HS-5 (cell line): ENCODE data around the gene SACS.
A peak's percentile ranks its signal among the peaks of the same experiment; 100 is the strongest.

Source experiments
- DNase-seq: peaks from one replicate; pipeline ENCODE4 v3.0.0-alpha.2; 2012; ENCODE audit warnings: low read depth

Gene SACS

DNA sequence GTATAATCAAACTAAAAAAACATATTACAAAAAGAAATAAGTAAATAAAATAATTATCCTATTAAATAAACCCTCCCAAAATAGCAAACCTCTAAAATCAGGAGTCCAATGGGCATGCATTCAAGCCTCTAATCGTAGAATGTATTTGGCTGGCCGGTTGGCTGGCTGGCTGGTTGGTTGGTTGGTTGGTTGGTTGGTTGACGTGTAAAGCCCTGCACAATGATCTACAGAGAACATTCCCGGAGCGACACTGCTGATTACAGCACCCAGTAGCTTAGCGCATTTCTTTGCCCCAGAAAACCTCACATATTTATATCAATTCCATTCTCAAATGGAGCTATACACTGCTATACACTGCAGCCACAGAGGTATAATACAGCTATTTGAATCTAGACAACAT, 65.6 kb downstream of the SACS start:
- no peak for DNase-seq

DNA sequence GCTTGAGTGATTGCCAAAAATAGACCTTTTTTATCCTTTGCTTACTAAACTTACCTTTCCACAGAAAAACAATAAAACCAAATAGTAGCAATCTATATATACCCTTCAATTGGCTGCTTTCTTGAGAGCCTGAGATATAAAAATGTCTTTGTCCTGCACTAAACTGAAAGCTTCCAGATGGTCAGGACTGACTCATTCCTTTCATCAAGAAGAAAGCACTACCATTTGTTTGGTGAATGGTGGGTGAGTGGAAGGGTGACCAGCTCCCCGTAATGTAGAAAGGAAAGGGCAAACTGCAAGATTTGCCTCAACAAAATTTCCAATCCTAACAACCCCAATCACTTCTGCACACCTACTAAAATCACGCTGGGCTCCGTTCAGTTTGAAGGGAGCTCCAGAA, 67.8 kb downstream of the SACS start:
- no peak for DNase-seq

DNA sequence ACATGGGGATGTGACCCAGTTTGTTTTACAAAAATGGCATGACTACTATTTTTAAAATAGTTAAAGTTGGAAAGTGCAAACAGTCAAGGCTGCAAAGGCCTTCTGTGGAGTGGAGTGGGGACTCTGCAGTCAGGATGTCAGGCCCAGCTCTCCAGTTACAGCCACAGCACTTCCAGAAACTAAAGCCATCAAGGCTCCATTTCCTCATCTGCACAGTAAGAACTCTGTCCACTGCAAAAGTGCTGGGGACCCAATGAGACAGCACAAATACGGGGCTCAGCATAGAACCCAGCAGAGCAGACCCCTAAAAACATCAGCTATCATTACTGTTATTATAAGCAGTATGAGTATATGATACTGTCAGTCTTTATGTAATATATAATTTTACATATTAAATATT, 73.6 kb downstream of the SACS start:
- no peak for DNase-seq

- DNase-seq, result no peak
Measured at GRCh38 chr13:23357349-23357748, 76.2 kb downstream of the SACS start.

DNA sequence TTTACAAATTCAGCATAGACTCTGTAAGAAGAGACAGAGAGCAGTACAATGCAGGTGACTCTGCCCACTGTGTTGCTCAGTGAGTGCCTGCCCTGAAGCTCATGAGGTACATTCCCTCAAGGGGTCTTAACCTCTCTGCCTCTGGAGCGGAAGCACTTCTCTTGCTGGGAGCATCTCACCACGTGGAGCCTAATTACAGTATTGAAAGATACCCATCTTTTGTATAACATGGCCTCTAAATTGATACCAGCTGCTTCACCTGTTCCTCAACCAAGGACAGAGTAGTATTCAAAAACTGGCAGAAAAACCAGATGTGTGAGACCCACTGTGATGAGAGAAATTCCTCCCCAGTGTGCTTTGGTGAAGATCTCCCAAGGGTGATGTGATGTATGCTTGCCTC, 77.1 kb downstream of the SACS start:
- DNase-seq, result no peak

GRCh38 chr13:23354520-23354919, 79.0 kb downstream of the SACS start:
- no peak for DNase-seq

GRCh38 chr13:23352161-23352560, 81.3 kb downstream of the SACS start:
- no peak for DNase-seq

- no peak for DNase-seq
Measured at GRCh38 chr13:23350009-23350408, 83.5 kb downstream of the SACS start.

- no peak for DNase-seq
Measured at GRCh38 chr13:23349161-23349897, 84.2 kb downstream of the SACS start.

GRCh38 chr13:23348262-23349127, 85.0 kb downstream of the SACS start:
- no peak for DNase-seq

GRCh38 chr13:23347601-23348000, 85.9 kb downstream of the SACS start:
- no peak for DNase-seq

DNA sequence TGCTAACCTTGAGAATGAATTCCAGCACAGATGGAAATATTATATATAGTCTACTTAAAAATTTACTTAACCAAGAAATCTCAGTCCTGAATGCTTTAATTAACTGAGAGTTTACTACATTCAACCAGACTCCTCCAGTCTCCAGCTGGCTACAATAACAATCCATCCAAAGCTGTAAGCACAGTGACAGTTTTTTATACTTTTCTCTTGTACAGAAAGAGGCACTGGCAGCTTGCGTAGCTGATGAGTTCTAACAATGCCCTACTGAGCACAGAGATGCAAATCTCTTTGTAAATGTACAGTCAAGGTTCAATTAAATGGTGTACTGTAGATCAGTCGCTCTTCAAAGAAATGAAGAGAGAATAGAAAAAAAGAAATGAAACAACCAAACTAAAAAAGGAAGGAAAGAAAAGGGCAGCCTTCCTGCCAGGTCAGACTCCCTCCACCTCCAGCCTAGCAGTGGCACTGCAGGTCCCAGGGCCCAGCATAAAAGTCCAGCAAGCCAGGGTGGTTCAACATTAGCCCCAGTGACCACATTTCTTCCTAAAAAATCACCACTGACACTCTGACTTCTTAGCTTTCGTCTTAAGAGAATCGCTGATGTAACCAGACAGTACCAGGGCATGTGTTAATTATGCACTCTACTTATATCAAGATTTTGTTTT, 88.4 kb downstream of the SACS start:
- DNase-seq, result no peak

DNA sequence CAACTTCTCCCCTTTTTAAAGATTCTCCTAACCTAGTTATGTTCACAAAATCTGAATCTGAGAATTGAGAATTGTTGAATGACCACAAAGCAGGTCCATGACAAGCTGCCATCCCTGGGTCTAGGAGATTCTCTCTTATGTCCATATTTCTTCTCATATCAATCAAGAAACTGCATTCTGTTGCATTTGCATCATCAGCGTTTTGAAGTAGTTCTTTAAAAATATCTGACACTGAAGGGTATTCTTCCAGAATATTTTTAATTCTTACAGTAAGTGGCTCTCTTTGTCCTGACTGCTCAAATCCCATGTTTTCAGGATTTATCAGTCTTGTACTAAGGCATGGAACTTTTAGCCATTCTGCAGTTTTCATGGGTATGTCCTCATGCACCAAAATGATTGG, 94.3 kb downstream of the SACS start:
- no peak for DNase-seq

GRCh38 chr13:23330356-23330755, 103.1 kb downstream of the SACS start:
- DNase-seq, result no peak

DNA sequence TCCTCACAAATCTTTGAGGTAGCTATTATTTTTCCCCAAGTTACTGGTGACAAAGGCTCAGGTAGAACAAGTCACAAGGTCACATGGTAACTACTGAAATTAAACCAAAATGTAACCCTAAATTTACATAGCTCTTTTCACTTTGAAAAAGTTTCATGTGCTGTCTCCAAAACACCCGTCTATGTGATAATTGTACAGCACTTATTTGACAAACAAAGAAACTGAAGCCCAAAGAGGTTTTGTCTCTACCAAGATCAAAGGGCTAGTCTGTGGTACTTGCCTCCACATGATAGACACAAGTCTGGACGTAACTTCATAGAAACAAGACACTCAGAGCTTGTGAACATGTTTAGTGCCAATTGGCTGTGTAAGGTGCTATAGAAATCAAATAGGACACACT, 108.3 kb downstream of the SACS start:
- DNase-seq, result no peak

DNA sequence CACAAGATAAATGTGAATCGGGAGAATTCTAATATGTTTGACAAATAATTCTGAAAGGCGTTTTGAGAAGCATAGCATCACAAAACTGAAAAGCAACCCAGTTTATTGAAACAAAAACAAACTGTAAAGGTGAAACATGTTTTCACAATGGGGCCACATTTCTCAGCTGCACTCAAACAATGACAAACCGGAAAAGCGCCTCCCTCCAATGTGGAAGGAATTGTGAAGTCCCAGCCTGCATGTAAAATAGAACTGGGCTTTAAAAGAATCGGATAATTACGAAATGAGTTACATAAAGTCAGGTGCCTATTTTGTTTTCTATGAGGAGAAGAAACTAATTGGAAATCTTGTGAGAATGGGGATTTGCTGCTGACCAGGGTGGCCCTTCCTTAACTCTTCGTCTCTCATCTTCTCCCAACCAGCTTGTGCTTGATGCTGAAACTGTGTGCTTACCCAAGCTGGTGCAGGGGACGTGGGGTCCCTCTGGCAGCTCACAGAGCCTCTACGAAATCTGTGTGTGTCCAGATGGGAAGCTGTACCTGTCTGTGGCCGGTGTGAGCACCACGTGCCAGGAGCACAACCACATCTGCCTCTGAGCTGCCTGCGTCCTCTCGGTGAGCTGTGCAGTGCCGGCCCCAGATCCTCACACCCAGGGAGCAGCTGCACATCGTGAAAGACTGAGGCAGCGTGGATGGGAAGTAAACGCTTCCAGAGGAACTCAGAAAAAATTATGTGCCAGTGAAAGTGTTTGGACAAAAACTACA, 109.4 kb downstream of the SACS start:
- no peak for DNase-seq

- DNase-seq, result no peak
Measured at GRCh38 chr13:23322353-23323336, 110.9 kb downstream of the SACS start.

GRCh38 chr13:23321535-23322241, 111.8 kb downstream of the SACS start:
- peak; percentile 56 for DNase-seq

- no peak for DNase-seq
Measured at GRCh38 chr13:23320926-23321534, 112.5 kb downstream of the SACS start.

GRCh38 chr13:23319883-23320224, 113.6 kb downstream of the SACS start:
- DNase-seq, result no peak
